Fibroblast of lung (primary cell): Measurements from ENCODE around the gene NIPAL3. TPM values are rescaled to one million over a fixed set of nuclear protein-coding genes. Genes with fewer than 3 reads are reported as not detected.

Experiments
- DNase-seq, 2 donors: peaks; one replicate each; pipeline versions ENCODE4 v3.0.0 to v3.0.0-alpha.2; 2010; ENCODE audit warnings: low read depth in 2 of 2
- H2AFZ ChIP-seq: 2 replicates; pipeline ENCODE4 v1.5.1; 2012; ENCODE audit warnings: low read length, control low read depth, inconsistent platforms
- H3K27ac ChIP-seq: 2 replicates; pipeline ENCODE4 v1.5.1; 2011; ENCODE audit warnings: low read length, control low read depth; ENCODE audit not compliant: insufficient read depth
- H3K27me3 ChIP-seq: 2 replicates; pipeline ENCODE4 v1.5.1; 2011; ENCODE audit warnings: mild to moderate bottlenecking, low read length; ENCODE audit not compliant: control insufficient read depth, insufficient read depth
- H3K36me3 ChIP-seq: 2 replicates; pipeline ENCODE4 v1.5.1; 2011; ENCODE audit warnings: low read length; ENCODE audit not compliant: control insufficient read depth, insufficient read depth
- H3K4me1 ChIP-seq: 2 replicates; pipeline ENCODE4 v1.5.1; 2011; ENCODE audit warnings: low read length; ENCODE audit not compliant: control insufficient read depth, insufficient read depth; ENCODE audit errors: extremely low read depth
- H3K4me2 ChIP-seq: 2 replicates; pipeline ENCODE4 v1.5.1; 2011; ENCODE audit warnings: low read length, control low read depth; ENCODE audit not compliant: insufficient read depth; ENCODE audit errors: extremely low read depth
- H3K4me3 ChIP-seq, 4 experiments: fragments of 200-600 bp in 1 of 4; sonication (generic) in 1 of 4; replicated peaks in 1 of 4; 2 replicates each; pipeline ENCODE4 v1.5.1; 2011 to 2016; ENCODE audit warnings: low read length in 4 of 4, low read depth in 3 of 4, mild to moderate bottlenecking in 3 of 4, control low read depth in 2 of 4, inconsistent platforms in 1 of 4, mixed read lengths in 1 of 4; ENCODE audit not compliant: insufficient read depth in 1 of 4; ENCODE audit errors: control extremely low read depth in 1 of 4
- H3K79me2 ChIP-seq: 2 replicates; pipeline ENCODE4 v1.5.1; 2012; ENCODE audit warnings: mild to moderate bottlenecking, low read length, inconsistent platforms; ENCODE audit not compliant: control insufficient read depth, insufficient read depth
- H3K9ac ChIP-seq: 2 replicates; pipeline ENCODE4 v1.5.1; 2011; ENCODE audit warnings: mild to moderate bottlenecking, low read length, control low read depth; ENCODE audit not compliant: insufficient read depth
- H3K9me3 ChIP-seq: 2 replicates; pipeline ENCODE4 v1.5.1; 2012; ENCODE audit warnings: low read depth, low read length; ENCODE audit not compliant: control insufficient read depth, insufficient read depth
- H4K20me1 ChIP-seq: 2 replicates; pipeline ENCODE4 v1.5.1; 2011; ENCODE audit warnings: low read length; ENCODE audit not compliant: control insufficient read depth, insufficient read depth; ENCODE audit errors: extremely low read depth
- EZH2 ChIP-seq: IDR thresholded peaks from 2 replicates; pipeline ENCODE4 v1.5.1; 2012; ENCODE audit warnings: low read length, control low read depth, mild to moderate bottlenecking; ENCODE audit errors: missing control alignments
- polyA plus RNA-seq, 2 donors: library from polyadenylated mRNA; depleted of rRNA in 1 of 2; stranded (reverse) in 1 of 2; unstranded in 1 of 2; fragments of >200 nt; gene quantifications; 2 replicates each; pipeline ENCODE4 v1.2.1, GENCODE V29; 2011 to 2012; ENCODE audit warnings: missing spikeins in 1 of 2
- total RNA-seq: library from RNA; depleted of rRNA; stranded (reverse); fragments of >200 nt; gene quantifications from 2 replicates; pipeline ENCODE4 v1.2.1, GENCODE V29; 2014
- TF ChIP-seq, protein P1 (sequence below), 2 donors: IDR thresholded peaks in 1 of 2; conservative IDR thresholded peaks in 1 of 2; 1 replicate in 1 of 2; 2 replicates in 1 of 2; pipeline ENCODE4 v1.5.1; 2011 to 2012; ENCODE audit warnings: low read length in 2 of 2, control low read depth in 1 of 2, inconsistent platforms in 1 of 2, low read depth in 1 of 2, mild to moderate bottlenecking in 1 of 2

The NIPAL3 gene
- total and polyA plus RNA-seq, 2 donors (not counting 1 experiment from before 2014, with no cell fraction given): 65.3 to 85.2 TPM

DNA sequence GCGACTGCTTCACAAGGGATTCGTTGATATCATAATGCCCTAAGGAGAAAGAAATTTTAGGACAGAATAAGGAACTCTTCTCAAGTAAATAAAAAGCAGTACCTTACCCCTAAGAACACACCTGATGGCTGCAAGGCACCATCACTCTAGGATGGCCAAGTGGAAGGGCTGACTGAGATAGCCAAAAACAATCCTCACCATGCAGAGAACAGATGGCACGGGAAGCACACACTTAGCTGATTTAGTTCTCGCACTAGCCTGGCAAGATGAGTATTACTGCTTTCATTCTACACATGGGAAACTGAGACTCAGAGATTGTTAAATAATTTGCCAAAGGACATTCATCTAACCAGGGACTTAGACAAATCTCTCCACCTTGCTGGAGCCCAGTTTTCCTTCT, 45.8 kb upstream of the NIPAL3 start:
- DNase-seq: no peak
- no peak overlapping the region for H2AFZ ChIP-seq
- H3K36me3 ChIP-seq: no peaks in the 10 kb centered on the region
- no peak overlapping the region for H3K4me2 ChIP-seq
- H3K4me1 ChIP-seq: peaks cover 9% of the 10 kb centered on the region
- no peaks in the 10 kb centered on the region for H4K20me1 ChIP-seq
- no peak overlapping the region for H3K4me3 ChIP-seq
- no peaks in the 10 kb centered on the region for H3K27me3 ChIP-seq
- H3K79me2 ChIP-seq: no peaks in the 10 kb centered on the region
- H3K27ac ChIP-seq: no peak overlapping the region
- no peak overlapping the region for H3K9ac ChIP-seq
- no peaks in the 10 kb centered on the region for H3K9me3 ChIP-seq
- TF ChIP-seq, protein P1, sequence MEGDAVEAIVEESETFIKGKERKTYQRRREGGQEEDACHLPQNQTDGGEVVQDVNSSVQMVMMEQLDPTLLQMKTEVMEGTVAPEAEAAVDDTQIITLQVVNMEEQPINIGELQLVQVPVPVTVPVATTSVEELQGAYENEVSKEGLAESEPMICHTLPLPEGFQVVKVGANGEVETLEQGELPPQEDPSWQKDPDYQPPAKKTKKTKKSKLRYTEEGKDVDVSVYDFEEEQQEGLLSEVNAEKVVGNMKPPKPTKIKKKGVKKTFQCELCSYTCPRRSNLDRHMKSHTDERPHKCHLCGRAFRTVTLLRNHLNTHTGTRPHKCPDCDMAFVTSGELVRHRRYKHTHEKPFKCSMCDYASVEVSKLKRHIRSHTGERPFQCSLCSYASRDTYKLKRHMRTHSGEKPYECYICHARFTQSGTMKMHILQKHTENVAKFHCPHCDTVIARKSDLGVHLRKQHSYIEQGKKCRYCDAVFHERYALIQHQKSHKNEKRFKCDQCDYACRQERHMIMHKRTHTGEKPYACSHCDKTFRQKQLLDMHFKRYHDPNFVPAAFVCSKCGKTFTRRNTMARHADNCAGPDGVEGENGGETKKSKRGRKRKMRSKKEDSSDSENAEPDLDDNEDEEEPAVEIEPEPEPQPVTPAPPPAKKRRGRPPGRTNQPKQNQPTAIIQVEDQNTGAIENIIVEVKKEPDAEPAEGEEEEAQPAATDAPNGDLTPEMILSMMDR (conservative IDR thresholded peaks at IDR 0.05 in 1 of 2, IDR thresholded peaks at IDR 0.05 in 1 of 2; ENCODE audit: low read depth in 1 of 2, low read length in 2 of 2): no peak
- TF ChIP-seq EZH2: no peak

GRCh38 chr1:24373044-24373443, 42.6 kb upstream of the NIPAL3 start:
- Histone ChIP-seq H3K36me3 (no peaks in the 10 kb centered on the region), H3K4me2 (no peak overlapping the region), H4K20me1 (no peaks in the 10 kb centered on the region), H3K4me1 (no peaks in the 10 kb centered on the region), H3K79me2 (no peaks in the 10 kb centered on the region), H3K27me3 (no peaks in the 10 kb centered on the region), H3K9me3 (no peaks in the 10 kb centered on the region), H2AFZ (no peak overlapping the region), H3K27ac (no peak overlapping the region), H3K9ac (no peak overlapping the region), H3K4me3 (no peak overlapping the region)
- no peak for TF ChIP-seq EZH2
- TF ChIP-seq, protein P1 (conservative IDR thresholded peaks at IDR 0.05 in 1 of 2, IDR thresholded peaks at IDR 0.05 in 1 of 2; ENCODE audit: low read depth in 1 of 2, low read length in 2 of 2): no peak
- DNase-seq: no peak

- no peak overlapping the region for H3K4me2 ChIP-seq
- no peaks in the 10 kb centered on the region for H3K9me3 ChIP-seq
- H3K79me2 ChIP-seq: no peaks in the 10 kb centered on the region
- no peaks in the 10 kb centered on the region for H4K20me1 ChIP-seq
- no peak overlapping the region for H2AFZ ChIP-seq
- no peak overlapping the region for H3K4me3 ChIP-seq
- H3K27ac ChIP-seq: no peak overlapping the region
- H3K4me1 ChIP-seq: no peaks in the 10 kb centered on the region
- no peak overlapping the region for H3K9ac ChIP-seq
- TF ChIP-seq EZH2: no peak
- TF ChIP-seq, protein P1 (conservative IDR thresholded peaks at IDR 0.05 in 1 of 2, IDR thresholded peaks at IDR 0.05 in 1 of 2; ENCODE audit: low read depth in 1 of 2, low read length in 2 of 2): no peak
- no peaks in the 10 kb centered on the region for H3K36me3 ChIP-seq
- H3K27me3 ChIP-seq: no peaks in the 10 kb centered on the region
- no peak for DNase-seq
Observed at GRCh38 chr1:24373710-24374109, 41.9 kb upstream of the NIPAL3 start.
